ENCODE results near the gene PIGH.
"Not testable (repeated sequence)": the region's sequence is repeated elsewhere in the genome, so short reads cannot be mapped to it uniquely, and the experiment has no call there.

PIGH gene

DNA sequence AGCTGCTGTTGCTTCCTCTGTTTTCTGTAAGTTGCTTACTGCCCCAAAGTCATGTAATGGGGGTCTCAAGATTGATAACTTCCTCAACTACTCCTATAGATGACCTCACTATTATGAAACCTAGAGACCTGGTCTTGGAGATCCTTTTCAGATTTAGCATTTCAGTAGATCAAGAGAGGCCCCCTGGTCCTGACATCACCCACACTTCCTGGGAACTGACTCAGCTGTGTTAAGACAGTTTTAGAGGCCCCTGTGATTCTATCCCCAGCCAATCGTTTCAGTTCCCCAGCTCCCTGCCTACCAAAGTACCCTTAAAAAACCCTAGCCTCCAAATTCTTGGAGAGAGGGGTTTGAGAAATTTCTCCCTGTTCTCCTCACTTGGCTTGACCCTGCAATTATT lies 10.4 kb upstream of the PIGH start:
- in situ Hi-C loops (cut with MboI; ENCODE audit: low sequenced_read_pairs), result no loop called here

DNA sequence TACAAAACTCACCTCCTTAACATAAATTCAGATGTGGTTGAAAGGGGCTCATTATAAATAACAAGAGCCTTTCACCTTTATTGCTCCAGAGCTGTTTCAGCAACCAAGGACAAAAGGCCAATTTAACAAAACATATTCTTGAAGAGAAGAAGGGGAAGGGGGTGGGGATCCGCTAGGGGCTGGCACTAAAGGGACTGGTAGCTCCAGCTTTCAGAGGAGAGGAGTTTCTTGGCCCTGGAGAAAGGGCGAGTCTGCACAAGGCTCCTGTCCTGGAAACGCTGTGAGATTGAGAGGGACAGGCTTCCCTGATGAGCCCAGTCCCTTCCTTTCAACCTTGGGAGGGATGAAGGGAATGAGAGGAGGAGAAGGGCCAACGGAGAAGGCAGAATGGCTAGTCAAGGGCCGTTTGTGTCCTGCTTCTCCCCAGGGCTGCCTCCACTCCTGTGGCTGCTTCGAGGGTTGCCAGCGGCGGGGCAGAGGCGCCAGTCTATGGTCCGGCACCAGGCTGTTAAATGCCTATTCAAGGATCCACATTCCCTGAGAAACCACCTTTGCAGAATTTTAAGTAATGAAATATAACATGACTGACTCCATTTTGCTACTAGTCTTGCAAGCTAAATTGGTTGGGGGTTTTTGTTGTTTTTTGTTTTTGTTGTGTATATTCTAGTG lies 9.7 kb upstream of the PIGH start:
- in situ Hi-C loops (cut with MboI; ENCODE audit: low sequenced_read_pairs), result no loop called here

GRCh38 chr14:67607646-67608045 lies 7.6 kb upstream of the PIGH start:
- in situ Hi-C loops (cut with MboI; ENCODE audit: low sequenced_read_pairs), result no loop called here

GRCh38 chr14:67602995-67603545 lies 3.0 kb upstream of the PIGH start:
- in situ Hi-C loops (cut with MboI; ENCODE audit: low sequenced_read_pairs), result no loop called here

GRCh38 chr14:67602076-67602475 lies 2.0 kb upstream of the PIGH start:
- in situ Hi-C loops (cut with MboI; ENCODE audit: low sequenced_read_pairs), result no loop called here

- in situ Hi-C loops (cut with MboI; ENCODE audit: low sequenced_read_pairs), result not testable (repeated sequence)
Measured at GRCh38 chr14:67600562-67600974, 500 bp upstream of the PIGH start.

GRCh38 chr14:67595392-67595791 lies 4.7 kb downstream of the PIGH start:
- in situ Hi-C loops (cut with MboI; ENCODE audit: low sequenced_read_pairs), result no loop called here

DNA sequence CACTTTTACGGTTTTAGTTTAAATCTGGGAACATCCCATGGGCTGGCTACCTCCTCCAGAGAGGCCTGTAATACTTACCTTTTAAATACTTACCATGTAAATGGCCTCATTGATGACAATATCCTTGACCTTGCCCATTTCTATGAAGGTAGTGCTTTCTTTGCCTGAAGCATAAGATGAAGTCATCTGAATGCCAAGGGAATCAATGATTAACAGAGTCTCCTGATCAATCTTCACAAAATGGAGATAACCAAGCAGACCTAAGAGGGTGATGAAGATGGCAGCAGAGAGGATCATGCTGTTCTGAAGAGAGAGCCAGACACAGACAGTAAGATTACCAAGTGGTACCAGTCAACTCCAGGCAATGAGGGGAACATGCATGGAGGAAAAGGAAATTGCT lies 6.4 kb downstream of the PIGH start:
- in situ Hi-C loops (cut with MboI; ENCODE audit: low sequenced_read_pairs), result not testable (repeated sequence)

DNA sequence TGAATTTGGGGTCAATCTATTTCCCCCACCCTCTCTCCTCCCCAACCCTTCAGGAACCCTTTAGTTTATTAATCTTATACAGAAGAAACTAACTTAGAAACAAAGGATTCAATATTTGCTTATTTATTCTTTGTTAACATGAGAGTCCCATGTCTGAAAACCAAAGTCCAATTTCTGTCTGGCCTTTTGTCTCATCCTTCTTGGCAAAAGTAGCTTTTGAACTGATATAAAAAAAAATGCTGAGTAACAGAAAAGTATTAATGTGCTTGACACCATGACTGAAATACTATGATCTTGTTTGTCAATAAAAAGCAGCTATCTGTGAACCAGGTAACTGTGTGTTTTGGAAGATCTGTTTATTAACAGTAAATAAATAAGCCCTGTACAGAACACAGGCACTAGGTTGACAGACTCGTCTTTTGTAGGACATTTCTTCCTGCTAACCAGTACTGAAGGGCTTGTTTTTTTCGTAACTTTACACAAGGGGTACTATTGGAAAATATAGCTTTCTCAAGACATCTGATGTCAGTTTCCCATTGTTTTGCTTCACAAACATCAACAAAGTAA lies 10.8 kb downstream of the PIGH start:
- in situ Hi-C loops (cut with MboI; ENCODE audit: low sequenced_read_pairs), result no loop called here

DNA sequence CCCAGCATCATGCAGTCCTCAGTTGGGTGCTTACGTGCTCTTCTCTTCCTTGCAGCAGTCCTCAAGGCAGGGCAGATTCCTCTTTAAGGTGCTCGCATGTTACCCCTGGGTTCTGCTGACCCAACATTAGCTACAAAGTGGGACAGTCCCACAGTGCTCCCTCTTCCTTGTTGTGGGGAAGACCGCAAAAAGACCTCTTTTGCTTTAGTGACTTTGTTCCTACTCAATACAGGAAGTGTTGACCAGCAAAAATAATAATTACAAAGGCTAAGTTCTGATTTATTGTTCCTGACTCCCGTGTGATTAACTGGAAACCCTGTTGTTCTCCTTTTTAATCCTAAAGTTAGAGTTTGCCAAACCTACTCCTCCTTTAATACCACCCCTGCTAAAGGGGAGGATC lies 13.7 kb downstream of the PIGH start:
- in situ Hi-C loops (cut with MboI; ENCODE audit: low sequenced_read_pairs), result no loop called here

GRCh38 chr14:67584978-67585377 lies 15.1 kb downstream of the PIGH start:
- in situ Hi-C loops (cut with MboI; ENCODE audit: low sequenced_read_pairs), result no loop called here

- in situ Hi-C loops (cut with MboI; ENCODE audit: low sequenced_read_pairs), result no loop called here
Measured at GRCh38 chr14:67583711-67584644, 16.1 kb downstream of the PIGH start.

DNA sequence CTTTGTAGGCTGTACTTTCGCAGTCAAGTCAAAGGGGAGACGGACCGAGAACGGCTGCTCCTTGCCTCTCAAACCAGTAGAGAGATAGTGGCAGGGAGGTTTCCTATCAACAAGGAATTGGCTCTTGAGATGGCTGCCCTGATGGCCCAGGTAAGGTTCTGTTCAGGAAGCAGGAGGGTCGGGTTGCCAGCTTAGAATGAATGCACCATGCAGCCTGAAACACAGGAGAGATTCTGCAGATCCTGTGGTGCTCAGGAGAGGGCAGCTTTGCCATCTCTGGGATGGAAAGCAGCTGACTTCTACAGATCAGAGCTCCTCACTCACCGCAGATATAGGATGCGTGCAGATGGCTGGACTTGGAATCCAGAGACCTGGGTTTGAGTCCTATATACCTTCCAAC lies 18.0 kb downstream of the PIGH start:
- in situ Hi-C loops (cut with MboI; ENCODE audit: low sequenced_read_pairs), result no loop called here

DNA sequence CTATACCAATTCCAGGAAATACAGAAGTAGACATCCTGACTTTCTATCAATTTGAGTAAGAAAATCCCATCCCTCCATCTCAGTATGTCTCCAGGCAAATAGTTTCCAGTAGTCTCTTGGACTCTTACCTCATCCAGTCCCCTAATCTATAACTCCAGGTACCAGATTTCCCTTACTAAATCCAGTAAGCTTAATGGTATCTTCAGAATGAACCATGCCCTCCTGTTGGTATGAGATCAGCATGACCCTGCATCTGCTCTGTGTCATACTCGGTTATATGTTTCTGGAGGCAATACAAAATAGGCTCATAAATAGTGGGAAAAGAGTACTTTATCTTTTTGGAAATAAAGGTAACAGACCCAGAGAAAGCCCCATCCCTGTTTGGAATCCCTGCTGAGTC lies 18.4 kb downstream of the PIGH start:
- in situ Hi-C loops (cut with MboI; ENCODE audit: low sequenced_read_pairs), result no loop called here

GRCh38 chr14:67580336-67581171 lies 19.5 kb downstream of the PIGH start:
- in situ Hi-C loops (cut with MboI; ENCODE audit: low sequenced_read_pairs), result no loop called here

DNA sequence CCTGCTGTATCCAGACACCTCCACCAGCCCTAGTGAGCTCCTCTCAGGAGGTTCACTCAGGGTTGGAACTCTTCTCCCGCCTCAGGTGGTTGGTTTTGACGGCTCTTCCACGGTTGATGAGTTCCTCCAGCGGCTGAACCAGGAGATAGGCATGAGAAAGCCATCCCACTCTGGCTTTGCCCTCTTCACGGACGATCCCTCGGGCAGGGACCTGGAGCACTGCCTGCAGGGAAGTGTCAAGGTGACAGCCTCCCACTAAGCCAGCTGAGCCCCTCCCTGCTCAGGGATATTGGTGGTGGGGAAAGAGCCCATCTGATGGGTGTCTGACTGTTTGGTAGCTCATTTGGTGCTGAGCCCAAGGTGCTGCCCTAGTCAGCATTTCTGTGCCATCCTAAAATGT lies 20.4 kb downstream of the PIGH start:
- in situ Hi-C loops (cut with MboI; ENCODE audit: low sequenced_read_pairs), result no loop called here

- in situ Hi-C loops (cut with MboI; ENCODE audit: low sequenced_read_pairs), result no loop called here
Measured at GRCh38 chr14:67579040-67579439, 21.0 kb downstream of the PIGH start.

- in situ Hi-C loops (cut with MboI; ENCODE audit: low sequenced_read_pairs), result no loop called here
Measured at GRCh38 chr14:67577909-67578749, 21.9 kb downstream of the PIGH start.

GRCh38 chr14:67577181-67577808 lies 22.8 kb downstream of the PIGH start:
- in situ Hi-C loops (cut with MboI; ENCODE audit: low sequenced_read_pairs), result no loop called here
